PC-9 (cell line): ENCODE results near the gene RIN1. TPM values are rescaled to one million over a fixed set of nuclear protein-coding genes. Genes with fewer than 3 reads are reported as not detected.

Source experiments
- BruUV-seq: library from RNA; stranded (reverse); fragments of 400-500 nt; replicated peaks from 2 replicates; lab custom pipeline; 2021; lab: Mats Ljungman, UMichigan
- CTCF ChIA-PET: fragments of 300-600 bp; sonication (Branson Sonifier 250); formaldehyde crosslinking; loops from one replicate; lab custom pipeline; 2022; ENCODE audit warnings: antibody characterized with exemption; lab: Charles Lee
- POLR2A ChIA-PET: fragments of 300-600 bp; sonication (Branson Sonifier 250); formaldehyde crosslinking; loops from one replicate; lab custom pipeline; 2022; ENCODE audit warnings: antibody characterized with exemption; ENCODE audit not compliant: unreplicated experiment; lab: Charles Lee
- DNase-seq, 2 experiments: peaks; one replicate each; pipeline versions ENCODE4 v3.0.0 to v3.0.0-alpha.2; 2015 to 2022; ENCODE audit warnings: mixed read lengths in 1 of 2
- H2AFZ ChIP-seq: fragments of 200-600 bp; sonication (generic); 2 replicates; pipeline ENCODE4 v1.8.1; 2017; ENCODE audit warnings: antibody characterized with exemption
- H3F3A ChIP-seq: fragments of 200-600 bp; sonication (generic); 2 replicates; pipeline ENCODE4 v1.8.1; 2017; ENCODE audit warnings: antibody characterized with exemption, mild to moderate bottlenecking, low read depth; ENCODE audit not compliant: insufficient read depth
- H3K27ac ChIP-seq: fragments of 200-600 bp; sonication (generic); 2 replicates; pipeline ENCODE4 v1.6.1; 2016; ENCODE audit warnings: mixed run types
- H3K27me3 ChIP-seq: fragments of 200-600 bp; sonication (generic); 2 replicates; pipeline ENCODE4 v1.6.1; 2016; ENCODE audit warnings: low read depth, mixed run types; ENCODE audit not compliant: insufficient read depth
- H3K36me3 ChIP-seq: fragments of 200-600 bp; sonication (generic); 2 replicates; pipeline ENCODE4 v1.6.1; 2016; ENCODE audit warnings: low read depth, mixed run types
- H3K4me1 ChIP-seq: fragments of 200-600 bp; sonication (generic); replicated peaks from 2 replicates; pipeline ENCODE4 v1.6.1; 2016; ENCODE audit warnings: mixed run types; ENCODE audit not compliant: insufficient read depth
- H3K4me2 ChIP-seq: fragments of 200-600 bp; sonication (generic); 2 replicates; pipeline ENCODE4 v1.6.1; 2017; ENCODE audit warnings: mixed run types
- H3K4me3 ChIP-seq: fragments of 200-600 bp; sonication (generic); 2 replicates; pipeline ENCODE4 v1.6.1; 2016; ENCODE audit warnings: mixed run types
- H3K79me2 ChIP-seq: fragments of 200-600 bp; sonication (generic); 2 replicates; pipeline ENCODE4 v1.6.1; 2017; ENCODE audit warnings: low read depth, mixed run types
- H3K9me2 ChIP-seq: fragments of 200-600 bp; sonication (generic); 2 replicates; pipeline ENCODE4 v1.8.1; 2017; ENCODE audit warnings: mild to moderate bottlenecking; ENCODE audit not compliant: insufficient read depth
- H3K9me3 ChIP-seq: fragments of 200-600 bp; sonication (generic); 2 replicates; pipeline ENCODE4 v1.8.1; 2016; ENCODE audit warnings: low read depth; ENCODE audit not compliant: insufficient read depth
- H4K20me1 ChIP-seq: fragments of 200-600 bp; sonication (generic); 2 replicates; pipeline ENCODE4 v1.8.1; 2017; ENCODE audit not compliant: insufficient read depth
- CTCF ChIP-seq: fragments of 200-600 bp; sonication (generic); conservative IDR thresholded peaks from 2 replicates; pipeline ENCODE4 v1.6.1; 2017; ENCODE audit warnings: mixed run types, antibody characterized with exemption, mild to moderate bottlenecking, moderate library complexity
- EZH2 ChIP-seq: fragments of 200-600 bp; sonication (generic); IDR thresholded peaks from 2 replicates; pipeline ENCODE4 v1.8.0; 2017; ENCODE audit warnings: antibody characterized with exemption, low read depth
- intact Hi-C: fragments of 100-400 bp; cut with micrococcal nuclease; formaldehyde crosslinking; loops from one replicate; pipeline ENCODE4 v1.10.0; 2022; ENCODE audit not compliant: unreplicated experiment
- total RNA-seq: library from RNA; stranded (reverse); gene quantifications from 2 replicates; pipeline ENCODE4 v1.2.3, GENCODE V29; 2021

The RIN1 gene
- total RNA-seq, 1 experiment from 2014 or later = 15.5 TPM

DNA sequence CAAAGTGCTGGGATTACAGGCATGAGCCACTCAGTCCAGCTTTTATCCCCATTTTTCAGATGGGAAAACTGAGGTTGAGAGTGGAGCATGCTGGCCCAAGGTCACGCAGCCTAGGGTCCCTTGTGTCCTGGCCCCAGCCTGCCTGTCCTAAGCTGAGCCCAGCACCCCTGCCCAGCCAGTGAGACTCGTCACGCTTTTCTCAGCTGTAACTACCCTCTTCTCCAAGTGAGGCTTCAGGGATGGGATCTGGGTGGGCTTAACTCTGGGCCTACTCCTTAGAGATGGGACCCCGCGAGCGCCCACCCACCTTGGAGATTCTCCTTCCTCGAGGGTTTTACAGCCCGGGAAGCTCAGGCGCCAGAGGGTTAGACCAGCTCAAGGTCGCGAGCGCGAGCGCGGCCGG lies 44.9 kb downstream of the RIN1 start:
- no TSS peak for BruUV-seq
- no peak overlapping the region for H3K4me2 ChIP-seq

GRCh38 chr11:66290330-66290621 lies 46.0 kb downstream of the RIN1 start:
- Histone ChIP-seq H3K4me1 (peaks cover 19% of the 10 kb centered on the region), H3K4me2 (peak overlapping the region; percentile 91), H3K9me3 (no peaks in the 10 kb centered on the region), H3K9me2 (no peaks in the 10 kb centered on the region), H3F3A (peaks cover 20% of the 10 kb centered on the region), H3K36me3 (no peaks in the 10 kb centered on the region), H3K27ac (peak overlapping the region; percentile 71), H4K20me1 (peaks cover 7% of the 10 kb centered on the region), H3K4me3 (peak overlapping the region; percentile 96), H2AFZ (0 out of 2 replicates have a peak overlapping the region, but pooled peaks have one; percentile 81), H3K27me3 (no peaks in the 10 kb centered on the region), H3K79me2 (peaks cover 24% of the 10 kb centered on the region)
- no peak for TF ChIP-seq EZH2
- TF ChIP-seq CTCF = no peak
- ChIA-PET POLR2A (interaction anchor here (0.6 kb wide), 1 partner anchor 22 kb away, joined by 3 read pairs; no protein-coding TSS in a partner anchor), CTCF (interaction anchor here (0.8 to 3.0 kb wide), 2 partner anchors 22 to 99 kb away, joined by 5 to 13 read pairs; no protein-coding TSS in a partner anchor)
- no TSS peak for BruUV-seq
- intact Hi-C loops = no loop called here
- no peak for DNase-seq

More for the DNA sequence above, 44.9 kb downstream of the RIN1 start:
- ChIA-PET POLR2A (no interaction called here), CTCF (interaction anchor here (3.0 kb wide), 1 partner anchor 21 kb away, joined by 13 read pairs; no protein-coding TSS in a partner anchor)
- Histone ChIP-seq H2AFZ (no peak overlapping the region), H3K4me3 (no peak overlapping the region), H3F3A (peaks cover 20% of the 10 kb centered on the region), H4K20me1 (peaks cover 5% of the 10 kb centered on the region; the same call in 1 of the 2 replicates), H3K79me2 (peaks cover 24% of the 10 kb centered on the region), H3K36me3 (no peaks in the 10 kb centered on the region), H3K27me3 (no peaks in the 10 kb centered on the region), H3K27ac (no peak overlapping the region), H3K9me3 (no peaks in the 10 kb centered on the region), H3K4me1 (peaks cover 19% of the 10 kb centered on the region), H3K9me2 (no peaks in the 10 kb centered on the region)
- intact Hi-C loops = no loop called here
- no peak for DNase-seq
- TF ChIP-seq EZH2 (no peak), CTCF (no peak)

DNA sequence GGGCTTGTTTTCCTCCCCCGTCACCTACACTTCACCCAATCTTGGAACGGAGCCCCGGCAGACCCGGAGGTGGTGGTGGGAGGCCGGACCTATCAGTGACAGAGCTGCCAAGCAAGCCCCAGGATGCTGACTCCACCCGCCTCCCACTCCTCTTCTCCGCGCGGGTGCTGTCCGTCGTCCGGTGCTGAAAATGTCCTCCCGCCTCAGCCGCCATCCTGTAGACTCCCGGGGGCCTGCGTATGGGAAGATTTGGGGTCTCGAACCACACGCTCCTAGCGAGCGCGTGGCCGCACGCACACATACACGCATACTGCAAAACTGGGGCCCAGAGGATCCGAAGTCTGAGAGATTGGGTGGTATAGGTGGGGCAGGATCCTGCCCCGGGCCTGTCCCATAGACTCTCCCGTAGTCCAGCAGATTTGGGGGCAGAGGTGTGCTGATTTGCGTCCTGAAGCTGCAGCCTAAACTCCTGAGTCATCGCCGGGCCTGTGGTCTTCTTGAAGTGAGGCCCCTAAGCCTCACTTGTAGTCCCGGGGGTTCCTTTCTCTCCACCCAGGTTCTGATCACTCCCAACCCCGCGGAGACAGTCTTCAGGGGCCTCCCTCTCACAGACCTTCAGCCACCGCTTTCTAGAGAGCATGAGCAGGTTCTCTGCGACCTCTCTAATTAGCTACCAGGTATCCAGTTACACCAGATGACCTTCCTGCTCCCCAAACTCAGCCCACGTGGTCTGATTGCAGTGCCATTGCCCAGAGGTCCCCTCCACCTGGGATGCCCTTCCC lies 46.5 kb downstream of the RIN1 start:
- TF ChIP-seq CTCF = no peak
- TF ChIP-seq EZH2 = no peak
- Histone ChIP-seq H2AFZ (peak overlapping the region; percentile 81), H3K9me3 (no peaks in the 10 kb centered on the region), H3K4me1 (peaks cover 19% of the 10 kb centered on the region), H3K4me2 (peak overlapping the region; percentile 91), H3K79me2 (peaks cover 24% of the 10 kb centered on the region), H3F3A (peaks cover 20% of the 10 kb centered on the region), H3K27ac (peak overlapping the region; percentile 71), H3K4me3 (peak overlapping the region; percentile 96), H4K20me1 (peaks cover 8% of the 10 kb centered on the region), H3K9me2 (no peaks in the 10 kb centered on the region), H3K36me3 (no peaks in the 10 kb centered on the region), H3K27me3 (no peaks in the 10 kb centered on the region)
- DNase-seq = no peak
- ChIA-PET POLR2A (interaction anchor here (0.6 to 1.6 kb wide), 10 partner anchors 22 to 666 kb away, joined by 3 to 10 read pairs (median 4); no protein-coding TSS in a partner anchor), CTCF (interaction anchor here (0.7 to 3.0 kb wide), 5 partner anchors 22 to 99 kb away, joined by 3 to 13 read pairs (median 4); partner anchors contain the start of gene RIN1)
- intact Hi-C loops = loop anchor here (1.0 kb wide), 1 partner anchor 47 kb away; the partner anchor contains the start of gene RIN1
- BruUV-seq = TSS peak; percentile 89
